NCI-H1417 (cell line): ENCODE measurements around the gene ALDH1L1.

Experiments used
- DNase-seq, 3 experiments: peaks; one replicate each; lab custom pipeline; 2025; lab: John Stamatoyannopoulos, UW

The ALDH1L1 gene

GRCh38 chr3:126194713-126195305 lies 14.4 kb upstream of the ALDH1L1 start:
- peak in 2 of 3 experiments; percentile 11 to 35 for DNase-seq

GRCh38 chr3:126191246-126191645 lies 10.9 kb upstream of the ALDH1L1 start:
- no peak for DNase-seq

GRCh38 chr3:126187920-126188319 lies 7.5 kb upstream of the ALDH1L1 start:
- no peak for DNase-seq

- DNase-seq, result no peak
Measured at GRCh38 chr3:126186749-126187148, 6.4 kb upstream of the ALDH1L1 start.

GRCh38 chr3:126186271-126186670 lies 5.9 kb upstream of the ALDH1L1 start:
- no peak for DNase-seq

- no peak for DNase-seq
Measured at GRCh38 chr3:126184465-126185000, 4.1 kb upstream of the ALDH1L1 start.

GRCh38 chr3:126181398-126181725 lies 976 bp upstream of the ALDH1L1 start:
- no peak for DNase-seq

- peak in 1 of 3 experiments; percentile 23 for DNase-seq
Measured at GRCh38 chr3:126179825-126180476, 435 bp downstream of the ALDH1L1 start.

GRCh38 chr3:126170073-126170777 lies 10.2 kb downstream of the ALDH1L1 start:
- DNase-seq, result no peak

GRCh38 chr3:126167566-126167965 lies 12.8 kb downstream of the ALDH1L1 start:
- no peak for DNase-seq

- no peak for DNase-seq
Measured at GRCh38 chr3:126166009-126166408, 14.4 kb downstream of the ALDH1L1 start.

- DNase-seq, result no peak
Measured at GRCh38 chr3:126161309-126161708, 19.1 kb downstream of the ALDH1L1 start.

- DNase-seq, result no peak
Measured at GRCh38 chr3:126160243-126161210, 19.9 kb downstream of the ALDH1L1 start.

GRCh38 chr3:126159476-126159875 lies 20.9 kb downstream of the ALDH1L1 start:
- DNase-seq, result no peak

GRCh38 chr3:126158912-126159454 lies 21.4 kb downstream of the ALDH1L1 start:
- no peak for DNase-seq

- no peak for DNase-seq
Measured at GRCh38 chr3:126158016-126158911, 22.1 kb downstream of the ALDH1L1 start.

GRCh38 chr3:126157083-126157768 lies 23.2 kb downstream of the ALDH1L1 start:
- no peak for DNase-seq

- no peak for DNase-seq
Measured at GRCh38 chr3:126156468-126156867, 23.9 kb downstream of the ALDH1L1 start.

- no peak for DNase-seq
Measured at GRCh38 chr3:126155819-126156218, 24.6 kb downstream of the ALDH1L1 start.

- no peak for DNase-seq
Measured at GRCh38 chr3:126155280-126155640, 25.1 kb downstream of the ALDH1L1 start.
